IMR-90 (cell line): ENCODE data around the gene ITSN2. TPM values are rescaled to one million over a fixed set of nuclear protein-coding genes. Genes with fewer than 3 reads are reported as not detected.

ENCODE experiments used
- ATAC-seq: fragments of 200-7000 bp; cut with Tn5 transposase; 2 replicates; pipeline ENCODE4 v1.9.1; 2020; ENCODE audit warnings: low read depth, mild to moderate bottlenecking, moderate library complexity
- BruUV-seq: library from RNA; stranded (reverse); fragments of 400-500 nt; replicated peaks from 2 replicates; lab custom pipeline; 2021; lab: Mats Ljungman, UMichigan
- CTCF ChIA-PET: fragments of 300-600 bp; formaldehyde crosslinking; extraction: SDS; loops from one replicate; lab custom pipeline; 2021; ENCODE audit warnings: antibody characterized with exemption; lab: Yijun Ruan, JAX
- POLR2A ChIA-PET: fragments of 300-600 bp; sonication (Branson Sonifier 250); formaldehyde crosslinking; loops from one replicate; lab custom pipeline; 2022; ENCODE audit warnings: antibody characterized with exemption; ENCODE audit not compliant: unreplicated experiment; lab: Charles Lee
- DNase-seq: peaks from one replicate; pipeline ENCODE4 v3.0.0; 2013
- H2AFZ ChIP-seq: replicated peaks from 2 replicates; pipeline ENCODE3; 2013; ENCODE audit warnings: low read length, mild to moderate bottlenecking; ENCODE audit not compliant: poor library complexity
- H2AK5ac ChIP-seq: 2 replicates; pipeline ENCODE4 v1.6.1; 2013; ENCODE audit warnings: low read depth, low read length, inconsistent platforms
- H2AK9ac ChIP-seq: replicated peaks from 2 replicates; pipeline ENCODE3; 2013; ENCODE audit warnings: mild to moderate bottlenecking, low read depth, low read length, moderate library complexity; ENCODE audit not compliant: poor library complexity
- H2BK120ac ChIP-seq: 2 replicates; pipeline ENCODE4 v1.6.1; 2013; ENCODE audit warnings: low read depth, low read length, inconsistent platforms
- H2BK15ac ChIP-seq: 3 replicates; pipeline ENCODE4 v1.6.1; 2013; ENCODE audit warnings: low read depth, low read length, inconsistent platforms
- H2BK20ac ChIP-seq: 2 replicates; pipeline ENCODE4 v1.6.1; 2013; ENCODE audit warnings: low read depth, mild to moderate bottlenecking, inconsistent platforms, low read length, moderate library complexity
- H2BK5ac ChIP-seq: 2 replicates; pipeline ENCODE4 v1.6.1; 2013; ENCODE audit warnings: mild to moderate bottlenecking, low read depth, low read length, inconsistent platforms; ENCODE audit not compliant: poor library complexity, severe bottlenecking
- H3K14ac ChIP-seq: replicated peaks from 2 replicates; pipeline ENCODE4 v1.6.1; 2013; ENCODE audit warnings: low read depth, low read length, inconsistent platforms
- H3K18ac ChIP-seq: 2 replicates; pipeline ENCODE4 v1.6.1; 2013; ENCODE audit warnings: low read depth, low read length, control low read depth
- H3K23ac ChIP-seq: 2 replicates; pipeline ENCODE4 v1.6.1; 2013; ENCODE audit warnings: low read depth, low read length, inconsistent platforms
- H3K27ac ChIP-seq: 2 replicates; pipeline ENCODE4 v1.5.1; 2013; ENCODE audit warnings: mild to moderate bottlenecking, control low read depth, low read length; ENCODE audit not compliant: insufficient read depth
- H3K27me3 ChIP-seq: 2 replicates; pipeline ENCODE4 v1.6.1; 2013; ENCODE audit warnings: low read length; ENCODE audit not compliant: control insufficient read depth, insufficient read depth
- H3K36me3 ChIP-seq: 2 replicates; pipeline ENCODE4 v1.6.1; 2013; ENCODE audit warnings: low read length, mixed read lengths; ENCODE audit not compliant: control insufficient read depth, insufficient read depth
- H3K4ac ChIP-seq: 2 replicates; pipeline ENCODE4 v1.6.1; 2013; ENCODE audit warnings: low read depth, low read length, inconsistent platforms
- H3K4me1 ChIP-seq: 2 replicates; pipeline ENCODE4 v1.6.1; 2013; ENCODE audit warnings: low read length, mixed read lengths; ENCODE audit not compliant: control insufficient read depth, insufficient read depth
- H3K4me2 ChIP-seq: 2 replicates; pipeline ENCODE4 v1.6.1; 2013; ENCODE audit warnings: low read depth, mild to moderate bottlenecking, control low read depth, low read length, moderate library complexity
- H3K4me3 ChIP-seq: 2 replicates; pipeline ENCODE4 v1.5.1; 2013; ENCODE audit warnings: low read depth, mild to moderate bottlenecking, control low read depth, low read length, moderate library complexity; ENCODE audit not compliant: insufficient read depth
- H3K56ac ChIP-seq: 2 replicates; pipeline ENCODE4 v1.6.1; 2013; ENCODE audit warnings: low read length, inconsistent platforms; ENCODE audit not compliant: insufficient read depth; ENCODE audit errors: extremely low read depth
- H3K79me1 ChIP-seq, 2 experiments: 2 replicates each; pipeline ENCODE4 v1.6.1; 2013; ENCODE audit warnings: low read length in 2 of 2, inconsistent platforms in 1 of 2, low read depth in 1 of 2
- H3K9ac ChIP-seq: 2 replicates; pipeline ENCODE4 v1.6.1; 2013; ENCODE audit warnings: low read depth, low read length, control low read depth
- H3K9me1 ChIP-seq: 2 replicates; pipeline ENCODE4 v1.6.1; 2013; ENCODE audit warnings: low read length, inconsistent platforms; ENCODE audit not compliant: insufficient read depth
- H3K9me3 ChIP-seq: 2 replicates; pipeline ENCODE4 v1.6.1; 2013; ENCODE audit warnings: low read length; ENCODE audit not compliant: control insufficient read depth, insufficient read depth
- H4K20me1 ChIP-seq: 2 replicates; pipeline ENCODE4 v1.6.1; 2013; ENCODE audit warnings: low read length, inconsistent platforms; ENCODE audit not compliant: insufficient read depth
- H4K5ac ChIP-seq: 2 replicates; pipeline ENCODE4 v1.6.1; 2013; ENCODE audit warnings: mild to moderate bottlenecking, low read depth, low read length, control low read depth
- H4K8ac ChIP-seq, 2 experiments: 2 replicates each; pipeline ENCODE4 v1.6.1; 2013; ENCODE audit warnings: low read depth in 2 of 2, low read length in 2 of 2, control low read depth in 1 of 2, inconsistent platforms in 1 of 2
- H4K91ac ChIP-seq: 2 replicates; pipeline ENCODE4 v1.6.1; 2013; ENCODE audit warnings: low read depth, low read length, inconsistent platforms; ENCODE audit not compliant: insufficient read depth
- RAD21 ChIP-seq: IDR thresholded peaks from 2 replicates; pipeline ENCODE4 v1.6.1; 2012; ENCODE audit warnings: low read length, improper control_type of control experiment
- WGBS, 2 experiments: methylation state at CpG; one replicate each; pipeline versions ENCODE4 v1.1.5 to v1.1.7; 2013; ENCODE audit warnings: missing lambda C conversion rate in 2 of 2; ENCODE audit not compliant: insufficient read length in 1 of 2; ENCODE audit errors: extremely low coverage in 2 of 2; 5-methylcytosine and 5-hydroxymethylcytosine counted together
- dilution Hi-C: fragments of 300-500 bp; cut with HindIII; formaldehyde crosslinking; loops from one replicate; pipeline ENCODE4 v1.14.3; 2018; ENCODE audit warnings: low sequenced_read_pairs; ENCODE audit not compliant: unreplicated experiment
- in situ Hi-C: fragments of 300-500 bp; cut with MboI; formaldehyde crosslinking; loops from 3 replicates; pipeline ENCODE4 v1.14.3; 2019; ENCODE audit warnings: low sequenced_read_pairs, inconsistent platforms, mixed read lengths
- intact Hi-C: fragments of 100-400 bp; cut with micrococcal nuclease; formaldehyde crosslinking; loops from 2 replicates; pipeline ENCODE4 v1.10.0; 2022
- polyA plus RNA-seq, 3 experiments: library from polyadenylated mRNA; depleted of rRNA; stranded (reverse); fragments of >200 nt; gene quantifications; 2 replicates each; pipeline ENCODE4 v1.2.3, GENCODE V29; 2012; ENCODE audit warnings: low replicate concordance in 1 of 3
- total RNA-seq: library from RNA; depleted of rRNA; stranded (reverse); fragments of >200 nt; gene quantifications from 2 replicates; pipeline ENCODE4 v1.2.3, GENCODE V29; 2012
- TF ChIP-seq, protein P1 (sequence below): fragments of 150-350 bp; IDR thresholded peaks from 2 replicates; pipeline ENCODE4 v1.6.1; 2016; ENCODE audit warnings: low read depth, mild to moderate bottlenecking, low read length, moderate library complexity, borderline replicate concordance

Gene ITSN2
- total and polyA plus RNA-seq, 2 of the 4 experiments (the other 2 are of a cell fraction): 10.7 to 17.2 TPM

DNA sequence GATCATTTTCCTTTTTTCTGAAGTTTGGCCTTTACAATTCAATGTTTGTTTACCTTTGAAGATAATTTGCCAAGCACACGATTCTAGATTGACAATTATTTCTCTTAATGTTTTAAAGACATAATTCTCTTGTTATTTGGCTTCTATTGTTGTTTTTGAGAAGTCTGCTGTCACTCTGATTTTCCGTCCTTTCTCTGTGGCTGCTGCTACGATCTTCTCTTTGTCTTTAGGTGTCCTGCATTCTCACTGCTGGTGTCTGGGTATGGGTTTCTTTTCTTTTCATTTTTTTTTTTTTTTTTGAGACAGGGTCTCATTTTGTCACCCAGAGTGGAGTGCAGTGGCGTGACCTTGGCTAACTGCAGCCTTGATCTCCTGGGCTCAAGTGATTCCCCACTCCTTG, 200.6 kb downstream of the ITSN2 start:
- ATAC-seq: no peak
- dilution Hi-C loops: no loop called here
- Histone ChIP-seq H3K36me3 (no peaks in the 10 kb centered on the region), H4K5ac (no peak overlapping the region), H4K8ac (no peak overlapping the region), H3K27ac (no peak overlapping the region), H4K20me1 (no peaks in the 10 kb centered on the region), H3K9me1 (no peaks in the 10 kb centered on the region; the same call in 1 of the 2 replicates), H3K9ac (no peak overlapping the region), H3K4ac (no peak overlapping the region), H3K23ac (no peak overlapping the region), H2AK9ac (no peak overlapping the region), H2BK20ac (no peak overlapping the region), H3K14ac (no peak overlapping the region), H2BK120ac (no peak overlapping the region), H2AK5ac (no peak overlapping the region), H4K91ac (no peak overlapping the region), H2BK5ac (no peak overlapping the region), H2BK15ac (no peak overlapping the region), H3K18ac (no peak overlapping the region), H3K4me3 (no peak overlapping the region), H3K79me1 (no peaks in the 10 kb centered on the region), H3K9me3 (no peaks in the 10 kb centered on the region), H3K56ac (no peak overlapping the region), H3K4me2 (no peak overlapping the region), H2AFZ (no peak overlapping the region), H3K4me1 (no peaks in the 10 kb centered on the region), H3K27me3 (no peaks in the 10 kb centered on the region)
- no CpG with 5 or more reads among the region's 4 CpGs for WGBS, 2 experiments
- TF ChIP-seq, protein P1, sequence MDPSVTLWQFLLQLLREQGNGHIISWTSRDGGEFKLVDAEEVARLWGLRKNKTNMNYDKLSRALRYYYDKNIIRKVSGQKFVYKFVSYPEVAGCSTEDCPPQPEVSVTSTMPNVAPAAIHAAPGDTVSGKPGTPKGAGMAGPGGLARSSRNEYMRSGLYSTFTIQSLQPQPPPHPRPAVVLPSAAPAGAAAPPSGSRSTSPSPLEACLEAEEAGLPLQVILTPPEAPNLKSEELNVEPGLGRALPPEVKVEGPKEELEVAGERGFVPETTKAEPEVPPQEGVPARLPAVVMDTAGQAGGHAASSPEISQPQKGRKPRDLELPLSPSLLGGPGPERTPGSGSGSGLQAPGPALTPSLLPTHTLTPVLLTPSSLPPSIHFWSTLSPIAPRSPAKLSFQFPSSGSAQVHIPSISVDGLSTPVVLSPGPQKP: no peak
- no peak for TF ChIP-seq RAD21
- intact Hi-C loops: no loop called here
- ChIA-PET CTCF (no interaction called here), POLR2A (no interaction called here)
- DNase-seq: no peak
- in situ Hi-C loops: no loop called here
- no TSS peak for BruUV-seq
